ENCODE measurements around the gene FMO2.

FMO2 gene

GRCh38 chr1:171174560-171175294, 10.4 kb upstream of the FMO2 start:
- DNase-seq (ENCODE audit: low read depth in 2 of 2) = no peak

DNA sequence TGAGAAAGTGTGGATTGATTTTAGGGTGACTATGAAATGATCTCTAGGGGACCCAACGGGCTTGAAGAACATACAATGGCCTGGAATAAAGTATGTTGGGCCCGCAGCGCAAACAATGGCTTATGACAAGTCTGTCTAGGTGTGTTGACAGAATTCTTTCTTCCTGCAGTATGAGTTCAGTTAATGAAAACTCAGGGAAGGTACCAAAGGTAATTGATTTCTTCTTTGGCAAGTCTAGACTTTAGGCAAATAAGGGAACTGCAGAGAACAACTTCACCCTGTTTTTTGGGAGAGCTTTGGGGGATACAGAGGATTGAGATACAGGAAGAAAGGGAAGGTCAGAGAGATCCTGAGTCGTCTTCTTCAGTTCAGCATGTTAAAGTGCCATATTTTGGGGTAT, 7.8 kb upstream of the FMO2 start:
- no peak for DNase-seq (ENCODE audit: low read depth in 2 of 2)

DNA sequence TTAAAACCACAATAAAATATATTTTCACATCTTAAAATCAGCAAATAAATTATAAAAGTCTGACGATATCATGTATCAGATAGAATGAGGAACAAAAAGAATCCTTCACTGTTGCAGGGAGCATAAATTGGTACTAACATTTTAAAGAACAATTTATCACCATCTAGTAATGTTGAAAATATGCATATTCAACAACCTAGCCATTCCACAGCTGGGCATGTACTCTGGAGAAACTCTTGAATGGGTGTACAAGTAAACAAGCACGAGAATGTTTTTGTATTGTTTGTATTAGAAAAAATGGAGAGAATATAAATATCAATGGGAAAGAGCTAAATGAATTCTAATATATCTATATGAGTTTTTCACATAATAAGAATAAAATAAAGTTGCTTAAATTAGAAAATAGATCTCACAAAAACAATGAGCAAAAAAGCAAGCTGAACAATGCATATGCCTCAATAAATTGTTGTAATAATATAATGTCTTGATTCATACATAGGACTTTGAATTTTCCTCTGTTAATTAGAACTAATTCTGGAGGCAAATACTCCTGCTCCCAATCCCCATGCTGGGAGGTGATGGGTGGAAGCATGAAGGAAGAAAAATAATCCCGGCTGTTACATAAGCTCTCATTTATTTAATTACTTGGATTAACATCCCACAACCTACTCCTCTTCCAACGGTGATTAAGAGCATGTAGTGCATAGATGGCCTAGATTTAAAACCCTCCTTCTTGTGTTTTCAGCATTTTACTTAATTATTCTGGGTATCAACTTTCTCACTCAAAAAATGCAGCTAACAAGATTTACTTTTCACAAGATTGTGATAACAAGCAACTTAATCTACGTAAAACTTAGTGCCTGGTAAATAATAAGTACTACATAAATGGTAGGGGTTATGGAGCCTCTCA, 5.5 kb upstream of the FMO2 start:
- no peak for DNase-seq (ENCODE audit: low read depth in 2 of 2)

DNA sequence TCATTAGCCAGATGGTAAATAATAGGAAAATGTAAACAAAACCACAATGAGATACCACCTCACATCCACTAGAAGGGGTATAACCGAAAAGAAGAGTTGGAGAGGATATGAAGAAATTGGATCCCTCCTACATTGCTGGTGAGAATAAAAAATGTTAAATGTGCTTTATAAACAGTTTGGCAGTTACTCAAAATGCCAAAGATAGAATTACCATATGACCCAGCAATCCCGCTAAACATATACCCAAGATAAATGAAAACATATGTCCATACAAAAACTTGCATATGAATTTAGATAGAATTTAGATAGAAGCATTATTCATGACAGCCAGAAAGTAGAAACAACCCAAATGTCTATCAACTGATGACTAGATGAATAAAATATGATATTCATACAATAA, 4.4 kb upstream of the FMO2 start:
- DNase-seq (ENCODE audit: low read depth in 2 of 2) = no peak

- no peak for DNase-seq (ENCODE audit: low read depth in 2 of 2)
Measured at GRCh38 chr1:171188388-171189266, 3.5 kb downstream of the FMO2 start.

DNA sequence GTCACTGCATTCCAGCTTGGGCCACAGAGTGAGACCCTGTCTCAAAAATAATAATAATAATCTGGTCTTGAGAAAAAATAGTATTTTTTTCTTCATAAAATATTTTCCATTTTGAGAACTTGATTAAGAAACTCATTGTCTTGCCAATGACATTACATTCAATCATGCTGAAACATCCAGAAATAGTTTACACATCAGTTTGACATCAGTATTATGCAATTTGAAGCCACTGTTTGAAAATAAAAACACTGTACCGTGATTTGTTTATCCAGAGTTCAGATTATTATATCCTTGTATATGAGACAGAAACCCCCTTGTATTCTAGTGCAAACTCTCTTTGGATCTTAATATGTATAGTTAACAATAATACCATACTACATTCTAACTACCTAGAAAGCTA, 6.9 kb downstream of the FMO2 start:
- no peak for DNase-seq (ENCODE audit: low read depth in 2 of 2)

DNA sequence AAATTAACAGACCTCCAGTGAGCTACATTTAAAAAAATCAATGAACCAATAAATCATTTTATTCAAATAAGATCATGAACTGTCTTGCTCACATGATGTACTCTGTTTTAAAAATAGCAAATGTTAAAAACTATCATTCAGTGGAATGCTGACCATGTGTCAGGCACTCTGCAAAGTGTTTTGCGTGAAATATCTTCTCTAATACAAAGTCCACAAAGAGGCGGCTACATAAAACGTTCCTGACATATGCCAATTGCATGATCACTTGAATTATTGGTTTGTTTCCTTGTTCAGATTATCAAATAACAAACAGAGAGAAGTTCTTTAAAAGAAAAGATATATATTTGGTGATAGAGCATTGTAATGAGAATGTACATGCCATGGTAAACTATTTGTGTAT, 10.7 kb downstream of the FMO2 start:
- no peak for DNase-seq (ENCODE audit: low read depth in 2 of 2)

DNA sequence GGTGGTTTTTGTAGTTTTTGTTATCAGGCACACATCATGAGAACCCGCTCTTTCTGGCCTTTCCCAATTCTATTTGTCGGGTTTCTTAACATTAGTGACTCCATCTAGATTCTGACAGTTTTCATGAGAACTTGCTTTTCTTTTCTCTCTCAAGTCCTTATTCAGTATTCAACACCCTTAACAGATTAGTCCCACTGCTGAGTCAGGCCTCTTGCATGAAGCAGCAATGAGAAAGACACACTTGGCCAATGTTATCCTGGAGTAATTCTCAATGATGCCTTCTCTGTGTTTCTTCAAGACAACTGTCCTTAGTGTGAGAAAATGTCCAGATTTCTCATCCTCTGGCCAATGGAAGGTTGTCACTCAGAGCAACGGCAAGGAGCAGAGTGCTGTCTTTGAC, 11.3 kb downstream of the FMO2 start:
- no peak for DNase-seq (ENCODE audit: low read depth in 2 of 2)

DNA sequence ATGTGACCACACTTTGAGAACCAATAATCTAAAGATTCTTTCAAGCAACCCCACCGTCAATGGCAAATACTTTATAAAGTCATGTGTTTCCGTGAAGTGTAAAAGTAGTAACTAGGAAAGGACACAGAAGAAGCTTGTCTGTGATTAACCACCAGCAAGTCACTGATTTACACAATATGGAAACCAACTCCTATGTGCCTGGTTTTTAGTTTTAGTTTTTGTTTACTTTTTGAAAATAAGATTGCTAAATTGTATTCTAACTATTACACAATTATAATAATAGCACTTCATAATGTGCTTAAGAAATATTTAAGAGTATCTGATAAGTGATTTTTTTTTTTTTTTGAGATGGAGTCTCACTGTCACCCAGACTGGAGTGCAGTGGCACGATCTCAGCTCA, 13.0 kb downstream of the FMO2 start:
- DNase-seq (ENCODE audit: low read depth in 2 of 2) = no peak

GRCh38 chr1:171204296-171204695, 19.2 kb downstream of the FMO2 start:
- no peak for DNase-seq (ENCODE audit: low read depth in 2 of 2)

DNA sequence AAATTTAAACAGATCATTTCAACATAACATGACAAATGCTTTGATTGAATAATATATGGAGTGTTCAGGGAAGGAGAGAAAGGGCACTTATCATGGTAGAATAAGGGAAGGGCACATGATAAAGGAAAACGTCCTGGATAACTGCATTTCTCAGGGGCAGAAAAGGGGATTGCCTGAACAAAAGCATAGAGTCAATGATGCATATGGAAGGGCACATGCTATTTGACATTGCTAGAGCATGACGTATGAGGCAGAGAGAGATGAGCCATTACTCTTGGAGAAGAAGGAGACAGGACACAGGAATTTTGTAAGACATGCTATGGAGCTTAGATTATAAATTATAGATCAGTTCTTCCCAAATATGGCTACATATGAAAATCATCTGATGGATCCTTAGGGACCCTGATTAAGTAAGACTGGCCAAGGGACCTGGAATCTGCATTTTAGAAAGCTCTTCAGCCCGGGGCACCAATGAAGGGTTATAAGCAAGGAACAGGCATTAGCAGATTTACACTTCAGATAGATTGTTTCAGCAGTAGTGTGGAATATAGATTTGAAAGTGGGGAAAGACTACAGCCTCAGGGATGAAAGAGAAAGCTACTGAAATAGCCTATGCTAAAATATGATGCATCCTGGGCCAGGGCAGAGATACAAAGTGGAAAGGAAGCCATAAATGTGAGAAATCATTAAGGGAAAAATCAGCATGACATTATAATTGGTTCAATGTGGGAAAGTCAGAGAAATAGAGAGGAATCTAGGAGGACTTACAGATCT, 21.3 kb downstream of the FMO2 start:
- DNase-seq (ENCODE audit: low read depth in 2 of 2) = no peak

GRCh38 chr1:171206978-171207355, 21.9 kb downstream of the FMO2 start:
- DNase-seq (ENCODE audit: low read depth in 2 of 2) = no peak

DNA sequence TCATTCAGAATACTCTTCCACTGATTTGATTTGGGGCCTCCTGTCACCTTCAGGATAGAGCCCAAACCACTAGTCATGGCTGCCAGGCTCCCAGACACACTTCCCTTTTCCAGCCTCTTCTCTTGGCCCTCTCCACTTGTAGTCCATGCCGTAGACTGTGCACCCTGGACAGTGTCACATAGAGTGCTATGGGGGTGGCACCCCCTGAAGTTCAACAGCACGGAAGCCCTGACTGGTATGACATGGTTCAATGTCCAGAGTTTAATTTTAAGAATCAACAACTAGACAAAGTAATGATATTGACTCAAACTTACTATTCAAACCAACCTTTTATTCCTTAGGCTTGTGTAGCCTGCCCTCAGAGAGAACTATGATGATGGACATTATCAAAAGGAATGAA, 22.3 kb downstream of the FMO2 start:
- no peak for DNase-seq (ENCODE audit: low read depth in 2 of 2)

DNA sequence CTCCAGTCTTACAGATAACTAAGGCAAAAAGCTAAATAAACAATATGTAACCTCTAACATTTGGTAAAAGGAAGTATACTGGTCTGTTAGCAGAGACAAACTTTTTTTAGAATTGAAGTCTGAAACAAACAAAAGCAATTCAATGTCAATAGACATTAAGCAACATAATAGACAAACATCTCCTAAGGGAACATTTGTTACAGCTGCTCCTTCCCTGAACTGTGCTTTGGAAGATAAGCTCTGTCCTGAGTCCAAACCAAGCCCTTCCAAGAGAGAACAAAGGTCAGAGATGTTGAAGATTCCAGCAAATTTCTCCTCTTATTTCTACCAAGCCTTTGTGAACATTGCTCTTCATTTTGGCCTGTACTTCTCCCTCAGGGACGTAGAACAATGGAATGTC, 25.3 kb downstream of the FMO2 start:
- no peak for DNase-seq (ENCODE audit: low read depth in 2 of 2)

DNA sequence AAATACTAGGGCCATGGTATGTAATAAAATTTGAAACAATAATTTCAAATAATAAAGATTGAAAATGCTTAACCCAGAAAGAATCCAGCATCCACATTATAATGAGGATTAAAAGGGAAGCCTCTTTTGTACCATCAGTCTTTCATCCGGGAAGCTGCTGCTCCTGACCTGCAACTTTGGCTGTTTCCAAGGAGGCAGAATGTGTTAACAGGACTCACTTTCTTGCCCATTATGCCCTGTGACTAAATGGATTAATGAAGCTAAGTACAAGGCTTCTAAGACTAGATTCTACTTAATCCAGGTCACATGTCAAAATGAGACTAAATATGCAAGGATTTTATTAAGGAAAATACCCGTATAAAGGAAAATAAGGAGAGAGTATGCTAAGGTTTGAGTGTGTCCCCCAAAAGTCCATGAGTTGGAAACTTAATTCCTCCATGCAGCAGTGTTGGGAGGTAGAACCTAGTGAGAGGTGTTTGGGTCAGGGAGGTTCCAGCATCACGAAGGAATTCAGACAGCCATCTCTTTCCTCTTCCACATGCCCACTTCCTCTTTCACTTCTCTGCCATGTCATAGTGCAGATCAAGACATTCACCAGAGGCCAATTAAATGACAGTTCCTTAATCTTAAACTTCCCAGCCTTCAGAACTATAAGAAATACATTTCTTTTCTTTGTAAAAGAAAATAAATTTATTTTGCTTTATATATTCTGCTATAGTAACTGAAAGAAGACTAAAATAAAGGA, 27.7 kb downstream of the FMO2 start:
- no peak for DNase-seq (ENCODE audit: low read depth in 2 of 2)

DNA sequence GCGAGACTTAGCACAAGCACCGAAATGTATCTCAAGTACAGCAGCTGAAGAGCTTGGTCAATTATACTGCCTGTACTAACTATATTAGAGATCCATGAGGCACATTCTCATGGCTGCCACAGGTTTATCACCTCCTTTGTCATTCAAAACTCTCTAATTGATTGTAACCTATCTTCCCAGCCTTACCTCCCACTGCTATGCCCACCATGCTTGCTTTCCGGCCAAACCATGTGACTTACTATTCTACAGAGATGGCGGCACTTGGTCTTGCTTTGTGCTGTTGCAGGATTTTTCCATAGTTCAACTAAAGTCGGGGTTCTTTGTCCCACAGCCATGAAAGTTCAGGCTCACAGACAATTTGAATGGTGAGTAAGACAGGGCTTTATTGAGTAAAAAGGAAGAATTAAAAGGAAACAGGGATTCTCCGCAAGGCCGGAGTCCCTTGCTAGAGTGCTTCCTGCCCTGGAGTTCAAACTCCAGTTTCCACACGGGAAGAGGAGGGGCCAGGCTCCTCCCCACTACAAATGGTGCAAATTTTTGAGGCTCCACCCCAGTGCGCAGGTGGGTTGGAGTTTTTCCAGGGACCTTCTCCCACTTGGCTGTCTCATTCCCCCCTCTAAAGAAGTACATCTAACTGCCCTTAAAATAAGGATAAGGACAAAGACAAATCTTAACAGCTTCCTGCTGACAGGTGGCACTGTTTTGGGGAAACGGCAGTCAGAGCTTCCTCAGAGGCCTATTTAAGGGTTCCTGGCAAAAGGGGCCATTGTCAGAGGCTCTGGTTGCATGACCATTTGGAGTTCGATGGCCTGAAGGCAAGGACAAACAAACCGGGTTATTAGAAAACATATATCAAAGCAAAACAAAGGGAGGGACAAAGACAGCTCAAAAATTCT, 28.7 kb downstream of the FMO2 start:
- no peak for DNase-seq (ENCODE audit: low read depth in 2 of 2)

DNA sequence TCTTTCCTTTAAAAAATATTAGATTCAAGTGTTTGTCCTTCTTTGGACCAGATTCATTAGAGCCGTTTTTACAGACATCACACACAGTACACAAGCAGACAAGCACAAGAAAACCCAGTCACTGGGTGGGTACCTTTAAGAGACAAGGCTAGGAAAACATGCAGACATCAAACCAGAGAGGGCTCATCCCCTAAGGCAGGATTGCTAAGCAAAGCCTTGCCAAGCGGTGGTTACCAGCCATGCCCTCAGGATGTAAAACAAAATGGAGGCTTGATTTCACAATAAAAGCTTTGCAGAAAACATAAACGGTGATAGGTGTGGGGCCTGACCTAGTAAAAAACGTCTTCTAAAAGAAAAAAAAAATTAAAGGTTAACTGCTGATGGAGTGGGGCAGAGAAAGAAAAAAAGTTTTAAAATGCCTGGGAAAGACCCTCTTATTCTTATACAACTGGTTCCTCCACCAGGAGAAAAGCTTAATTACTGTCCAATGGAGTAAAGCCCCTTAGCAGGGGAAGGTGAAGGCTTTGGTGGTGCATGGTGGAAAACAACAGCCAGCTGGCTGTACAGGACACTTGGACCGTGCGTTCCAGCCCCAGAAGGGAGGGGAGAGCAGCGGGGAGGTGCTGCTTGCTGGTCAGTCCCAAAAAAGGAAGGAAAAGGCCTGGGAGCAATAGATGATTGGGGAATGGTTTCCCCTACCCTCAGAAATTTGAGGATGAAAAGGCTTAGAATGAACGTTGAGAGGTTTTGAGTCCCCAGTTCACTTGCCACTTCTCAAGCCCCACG, 32.8 kb downstream of the FMO2 start:
- no peak for DNase-seq (ENCODE audit: low read depth in 2 of 2)

DNA sequence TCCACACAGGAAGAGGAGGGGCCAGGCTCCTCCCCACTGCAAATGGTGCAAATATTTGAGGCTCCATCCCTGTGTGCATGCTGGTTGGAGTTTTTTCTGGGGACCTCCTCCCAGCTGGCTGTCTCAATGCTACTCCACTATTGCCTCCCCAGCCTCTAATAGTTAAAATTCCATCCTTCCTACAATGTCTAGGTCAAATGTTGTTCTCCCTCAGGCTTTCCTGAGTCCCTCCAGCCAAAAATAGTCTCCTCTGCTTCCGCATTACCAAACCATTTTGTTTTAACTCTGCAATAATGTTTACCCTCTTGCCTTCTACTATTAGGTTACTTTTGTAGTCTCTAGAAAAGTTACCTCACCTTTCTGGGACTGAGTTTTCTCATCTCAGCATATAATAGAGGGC, 33.6 kb downstream of the FMO2 start:
- no peak for DNase-seq (ENCODE audit: low read depth in 2 of 2)
